Ramos (cell line): ENCODE results near the gene MLN.
"Not testable (repeated sequence)": the region's sequence is repeated elsewhere in the genome, so short reads cannot be mapped to it uniquely, and the experiment has no call there.

Experiments used
- in situ Hi-C: fragments of 300-500 bp; cut with MboI; formaldehyde crosslinking; loops from one replicate; pipeline ENCODE4 v1.14.3; 2022; ENCODE audit warnings: low sequenced_read_pairs; ENCODE audit not compliant: unreplicated experiment

MLN gene

DNA sequence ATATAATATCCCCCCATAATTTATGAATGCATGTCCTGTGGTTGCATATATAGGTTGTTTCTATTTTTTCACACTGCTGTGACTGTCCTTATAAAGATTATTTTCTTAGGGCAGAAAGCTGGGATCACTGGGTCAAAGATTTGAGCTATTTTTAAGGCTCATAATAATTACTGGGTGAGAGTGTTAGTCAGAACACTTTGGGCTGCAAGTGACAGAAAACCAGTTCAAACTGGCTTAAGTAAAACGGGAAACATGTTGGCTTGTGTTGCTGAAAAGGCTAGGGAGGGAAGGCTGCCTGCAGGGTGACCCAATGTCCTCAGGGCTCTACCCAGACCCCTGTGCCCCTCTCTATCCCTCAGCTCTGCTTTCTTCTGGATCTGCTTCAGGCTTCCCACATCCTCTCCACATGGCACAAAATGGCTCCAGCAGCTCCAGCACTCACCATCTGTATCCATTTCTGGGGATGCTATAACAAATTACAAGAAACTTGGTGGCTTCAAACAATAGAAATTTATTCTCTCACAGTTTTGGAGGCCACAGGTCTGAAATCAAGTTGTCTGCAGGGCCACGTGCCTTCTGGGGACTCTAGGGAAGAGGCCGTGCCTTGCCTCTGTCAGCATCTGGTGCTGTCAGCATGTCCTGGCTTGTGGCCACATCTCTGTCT lies 33.1 kb upstream of the MLN start:
- in situ Hi-C loops, result no loop called here

DNA sequence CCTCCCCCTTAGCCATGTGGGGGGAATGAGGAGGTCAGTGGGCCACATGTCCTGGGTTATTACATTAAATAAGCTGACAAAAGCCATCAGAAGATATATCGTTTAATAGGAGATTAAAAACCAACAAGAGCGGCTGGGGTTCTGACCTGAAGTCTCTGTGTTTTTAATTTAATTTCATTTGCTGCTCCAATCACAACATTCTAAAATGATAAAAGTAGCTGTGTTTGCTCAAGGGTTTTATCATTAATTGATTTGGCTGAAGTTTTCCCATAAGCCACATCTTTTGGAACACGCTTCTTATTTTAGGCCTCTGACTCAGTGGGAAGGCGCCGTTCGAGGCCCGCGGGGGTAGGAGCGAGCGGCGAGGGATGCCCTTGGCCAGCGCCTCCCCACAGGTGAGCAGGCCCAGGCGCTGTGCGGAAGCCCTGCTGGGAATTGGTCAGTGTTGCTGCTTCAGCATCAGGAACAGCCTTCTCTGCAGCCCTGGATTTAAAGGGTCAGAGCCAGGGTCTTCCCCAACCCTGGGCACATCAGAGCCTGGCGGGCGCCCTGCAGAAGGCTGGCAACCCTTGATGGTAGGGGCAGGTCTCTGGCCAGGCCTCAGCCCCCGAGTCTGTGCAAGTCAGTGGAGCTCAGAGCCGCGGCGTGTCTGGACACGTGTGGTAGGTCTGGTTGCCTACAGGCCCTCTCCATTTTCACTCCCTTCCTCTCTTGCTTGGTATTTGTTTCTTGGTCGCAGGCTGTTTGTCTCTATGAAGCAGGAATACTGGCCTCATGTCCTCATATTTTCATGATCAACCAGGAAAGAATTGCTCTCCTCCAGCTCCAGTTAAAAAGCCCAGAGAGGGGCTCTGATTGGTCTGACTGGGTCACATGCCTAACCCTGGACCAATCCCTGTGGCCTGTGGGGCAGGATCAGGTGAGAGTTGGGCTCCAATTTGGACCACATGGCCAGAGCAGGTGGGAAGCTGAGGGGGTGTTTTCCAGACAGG lies 30.9 kb upstream of the MLN start:
- in situ Hi-C loops, result no loop called here

- in situ Hi-C loops, result no loop called here
These were observed 29.8 kb upstream of the MLN start for GRCh38 chr6:33833599-33833998.

- in situ Hi-C loops, result not testable (repeated sequence)
These were observed 29.0 kb upstream of the MLN start for GRCh38 chr6:33832831-33833230.

- in situ Hi-C loops, result not testable (repeated sequence)
These were observed 27.9 kb upstream of the MLN start for GRCh38 chr6:33831725-33832124.

- in situ Hi-C loops, result no loop called here
These were observed 26.9 kb upstream of the MLN start for GRCh38 chr6:33830635-33831240.

- in situ Hi-C loops, result no loop called here
These were observed 25.2 kb upstream of the MLN start for GRCh38 chr6:33828764-33829731.

- in situ Hi-C loops, result no loop called here
These were observed 24.6 kb upstream of the MLN start for GRCh38 chr6:33828452-33828763.

- in situ Hi-C loops, result no loop called here
These were observed 24.0 kb upstream of the MLN start for GRCh38 chr6:33827546-33828451.

DNA sequence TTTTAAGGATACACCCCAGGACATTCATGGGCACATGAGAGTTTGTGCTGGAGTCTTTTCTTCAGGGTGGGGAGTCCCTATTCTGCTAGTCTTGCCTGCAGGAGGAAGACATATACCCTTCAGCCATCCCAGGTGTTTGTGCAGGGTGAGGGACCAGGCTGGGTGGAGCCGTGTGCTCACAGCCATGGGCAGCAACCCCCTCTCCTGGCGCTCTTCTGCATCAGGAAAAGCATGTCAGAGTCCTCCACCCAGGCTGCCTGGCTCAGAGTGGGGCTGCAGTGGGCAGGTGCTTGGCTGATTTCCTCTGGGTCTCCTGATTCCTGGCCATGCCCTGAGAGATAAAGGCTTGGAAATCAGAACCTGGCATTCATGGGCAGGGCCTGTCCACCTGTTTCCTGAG lies 22.7 kb upstream of the MLN start:
- in situ Hi-C loops, result no loop called here

GRCh38 chr6:33824461-33825154 lies 20.8 kb upstream of the MLN start:
- in situ Hi-C loops, result no loop called here

- in situ Hi-C loops, result no loop called here
These were observed 20.0 kb upstream of the MLN start for GRCh38 chr6:33823806-33824205.

- in situ Hi-C loops, result no loop called here
These were observed 19.0 kb upstream of the MLN start for GRCh38 chr6:33822575-33823395.

- in situ Hi-C loops, result no loop called here
These were observed 17.1 kb upstream of the MLN start for GRCh38 chr6:33820784-33821520.

DNA sequence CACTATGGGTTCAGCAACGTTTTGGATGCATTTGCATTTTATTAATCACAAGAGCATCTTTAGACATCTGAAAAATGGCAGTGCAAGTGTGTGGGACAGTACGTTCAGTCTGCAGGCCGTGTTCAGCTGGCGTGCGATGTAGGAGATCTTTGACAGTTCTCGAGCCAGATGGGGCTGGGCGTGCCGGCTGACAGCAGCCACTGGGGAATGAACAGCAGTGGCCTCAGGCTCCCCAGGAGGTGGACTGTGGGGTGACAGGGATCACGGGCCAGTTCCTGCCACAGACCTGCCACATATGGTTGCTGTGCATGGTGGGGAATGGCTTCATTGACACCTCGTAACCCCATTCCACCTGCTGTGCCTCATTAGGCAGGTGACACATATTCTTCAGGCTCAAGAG lies 16.4 kb upstream of the MLN start:
- in situ Hi-C loops, result no loop called here

DNA sequence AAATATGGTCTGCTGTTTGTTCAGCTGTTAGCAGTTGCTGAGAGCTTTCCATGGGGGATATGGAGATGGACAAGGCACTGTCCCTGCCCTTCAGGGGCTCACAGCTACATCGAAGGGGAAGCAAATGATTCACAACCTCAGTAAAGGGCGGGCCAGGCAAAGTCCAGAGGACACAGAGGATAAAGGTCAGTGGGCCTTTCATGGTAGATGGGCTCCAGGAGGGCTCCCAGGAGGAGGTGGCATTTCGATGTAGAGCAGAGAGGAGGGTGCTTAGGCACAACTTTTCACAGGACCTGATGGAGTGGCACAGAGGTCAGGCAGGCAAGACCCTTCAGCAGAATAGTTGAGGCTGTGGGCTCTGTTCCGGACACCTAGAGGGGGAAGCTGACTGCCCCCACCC lies 15.2 kb upstream of the MLN start:
- in situ Hi-C loops, result no loop called here

GRCh38 chr6:33818293-33818692 lies 14.5 kb upstream of the MLN start:
- in situ Hi-C loops, result no loop called here
